ENCODE measurements around the gene JAK2.
"Not testable (repeated sequence)": the region's sequence is repeated elsewhere in the genome, so short reads cannot be mapped to it uniquely, and the experiment has no call there.

Gene JAK2

GRCh38 chr9:4980086-4980727 is 4.9 kb upstream of the JAK2 start:
- no peak for DNase-seq (ENCODE audit: low read depth)

- DNase-seq (ENCODE audit: low read depth): no peak
Observed at GRCh38 chr9:4982721-4983482, 2.2 kb upstream of the JAK2 start.

GRCh38 chr9:4983601-4984165 is 1.4 kb upstream of the JAK2 start:
- DNase-seq (ENCODE audit: low read depth): no peak

- no peak for DNase-seq (ENCODE audit: low read depth)
Observed at GRCh38 chr9:4984171-4984620, 876 bp upstream of the JAK2 start.

GRCh38 chr9:4985386-4986266 is 554 bp downstream of the JAK2 start:
- no peak for DNase-seq (ENCODE audit: low read depth)

GRCh38 chr9:4986296-4986695 is 1.2 kb downstream of the JAK2 start:
- DNase-seq (ENCODE audit: low read depth): no peak

DNA sequence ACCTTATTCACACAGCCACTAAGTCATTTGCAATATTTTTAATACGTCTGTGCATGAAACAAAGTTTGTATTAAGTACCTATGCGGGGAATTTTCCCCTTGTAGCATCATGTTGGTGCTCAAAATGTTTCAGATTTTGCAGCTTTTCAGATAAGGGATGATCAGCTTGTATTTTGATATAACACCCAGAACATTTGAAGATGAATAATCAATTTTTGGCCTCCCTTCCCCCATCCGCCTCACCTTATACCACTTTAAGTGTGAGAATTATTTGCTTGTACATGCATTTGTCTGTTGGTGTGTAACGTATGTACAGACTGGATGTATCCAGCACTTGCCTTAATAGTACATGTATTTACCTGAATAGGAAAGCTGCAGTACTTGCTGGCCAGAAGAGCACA is 1.7 kb downstream of the JAK2 start:
- DNase-seq (ENCODE audit: low read depth): no peak

GRCh38 chr9:4987961-4988421 is 2.9 kb downstream of the JAK2 start:
- no peak for DNase-seq (ENCODE audit: low read depth)

DNA sequence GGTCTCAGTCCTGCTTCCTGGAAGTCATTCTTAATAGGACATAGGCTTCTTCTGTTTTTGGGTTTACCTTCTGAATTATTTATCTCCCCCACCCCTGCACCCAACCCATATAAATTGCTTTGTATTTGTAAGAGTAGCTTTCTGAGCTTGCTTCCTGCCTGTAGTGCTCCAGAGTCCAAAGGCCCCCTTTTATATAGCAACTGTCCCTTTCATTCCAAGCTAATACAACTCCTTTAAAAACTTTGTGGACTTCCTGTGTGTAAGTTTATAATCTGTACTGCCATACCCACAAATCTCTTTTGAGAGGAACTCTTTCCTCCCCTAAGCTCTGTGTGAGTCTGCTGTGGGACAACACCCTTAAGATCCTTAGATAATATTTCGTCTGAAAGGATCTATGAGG is 7.8 kb downstream of the JAK2 start:
- no peak for DNase-seq (ENCODE audit: low read depth)

DNA sequence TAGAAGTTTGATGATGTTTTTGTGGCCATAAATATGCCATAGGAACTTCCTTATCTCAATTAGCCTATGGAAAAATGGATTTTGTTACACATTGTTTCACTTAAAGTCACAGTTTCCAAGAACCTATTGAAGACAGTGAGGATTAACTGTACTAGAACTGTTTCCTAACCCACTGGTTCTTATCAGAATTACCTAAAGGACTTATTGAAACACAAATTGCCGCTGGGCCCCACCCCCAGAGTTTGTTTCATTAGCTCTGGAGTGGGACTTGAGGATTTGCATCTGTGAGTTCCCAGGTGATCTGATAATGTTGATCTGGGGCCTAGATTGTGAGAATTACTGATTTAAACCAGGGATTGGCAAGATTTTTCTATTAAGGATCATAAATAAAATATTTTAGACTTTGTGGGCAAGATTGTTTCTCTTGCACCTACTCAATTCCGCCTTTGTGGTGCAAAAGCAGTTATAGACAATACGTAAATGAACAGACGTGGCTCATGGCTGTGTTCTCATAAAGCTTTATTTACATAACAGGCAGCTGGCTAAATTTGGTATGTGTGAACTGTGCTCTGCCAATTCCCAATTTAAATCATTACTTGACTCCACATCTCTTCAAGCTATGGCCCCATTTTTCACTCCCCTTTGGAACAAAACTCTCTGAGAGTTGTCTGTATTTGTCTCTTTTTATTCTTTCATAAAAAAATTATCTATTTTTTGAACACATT is 9.3 kb downstream of the JAK2 start:
- DNase-seq (ENCODE audit: low read depth): no peak

DNA sequence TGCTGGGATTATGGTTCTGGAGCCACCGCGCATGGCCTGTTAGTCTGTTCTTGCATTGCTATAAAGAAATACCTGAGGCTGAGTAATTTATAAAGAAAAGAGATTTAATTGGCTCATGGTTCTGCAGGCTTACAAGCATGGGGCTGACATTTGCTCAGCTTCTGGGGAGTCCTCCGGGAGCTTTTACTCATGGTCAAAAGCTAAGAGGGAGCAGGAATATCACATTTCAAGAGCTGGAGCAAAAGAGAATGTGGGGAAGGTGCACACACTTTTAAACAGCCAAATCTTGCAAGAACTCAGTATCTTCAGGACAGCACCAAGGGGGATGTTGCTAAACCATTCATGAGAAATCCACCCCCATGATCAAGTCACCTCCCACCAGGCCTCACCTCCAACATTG is 12.1 kb downstream of the JAK2 start:
- DNase-seq (ENCODE audit: low read depth): no peak

GRCh38 chr9:4997631-4998030 is 12.6 kb downstream of the JAK2 start:
- no peak for DNase-seq (ENCODE audit: low read depth)

GRCh38 chr9:5002811-5003210 is 17.7 kb downstream of the JAK2 start:
- peak; percentile 56 for DNase-seq (ENCODE audit: low read depth)

DNA sequence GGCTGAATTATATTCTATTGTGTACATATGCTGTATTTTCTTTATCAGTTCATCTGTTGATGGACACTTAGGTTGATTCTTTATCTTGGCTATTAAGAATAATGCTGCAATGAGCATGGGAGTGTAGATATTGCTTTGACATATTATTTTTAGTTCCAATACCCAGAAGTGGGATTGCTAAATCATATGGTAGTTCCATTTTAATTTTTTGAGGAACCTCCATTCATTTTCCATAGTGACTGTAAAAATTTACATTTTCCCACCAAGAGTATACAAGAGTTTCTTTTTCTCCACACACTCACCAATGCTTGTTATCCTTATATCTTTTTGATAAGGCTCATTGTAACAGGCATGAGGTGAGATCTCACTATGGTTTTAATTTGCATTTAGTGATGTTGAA is 19.4 kb downstream of the JAK2 start:
- no peak for DNase-seq (ENCODE audit: low read depth)

GRCh38 chr9:5008202-5008601 is 23.1 kb downstream of the JAK2 start:
- no peak for DNase-seq (ENCODE audit: low read depth)

GRCh38 chr9:5013374-5013773 is 28.3 kb downstream of the JAK2 start:
- DNase-seq (ENCODE audit: low read depth): no peak

DNA sequence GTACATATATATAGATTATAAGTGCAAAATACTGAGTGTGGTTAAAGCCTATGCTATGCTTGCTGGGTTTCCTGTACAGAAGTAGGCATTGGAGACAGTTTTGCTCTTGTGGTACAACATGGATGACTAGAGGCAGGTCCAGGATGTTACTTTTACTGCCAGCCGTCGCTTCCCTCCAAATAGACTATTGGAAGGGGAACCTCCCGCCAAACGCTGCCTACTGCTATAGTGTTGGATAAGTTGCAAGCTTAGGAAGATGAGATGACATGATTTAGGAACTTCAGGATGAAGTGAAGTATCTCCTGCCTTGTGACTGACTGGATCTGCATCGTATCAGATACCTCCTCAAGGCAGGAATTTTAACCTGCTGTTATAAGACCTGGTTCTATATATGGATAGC is 30.9 kb downstream of the JAK2 start:
- no peak for DNase-seq (ENCODE audit: low read depth)

- no peak for DNase-seq (ENCODE audit: low read depth)
Observed at GRCh38 chr9:5025416-5025815, 40.3 kb downstream of the JAK2 start.

DNA sequence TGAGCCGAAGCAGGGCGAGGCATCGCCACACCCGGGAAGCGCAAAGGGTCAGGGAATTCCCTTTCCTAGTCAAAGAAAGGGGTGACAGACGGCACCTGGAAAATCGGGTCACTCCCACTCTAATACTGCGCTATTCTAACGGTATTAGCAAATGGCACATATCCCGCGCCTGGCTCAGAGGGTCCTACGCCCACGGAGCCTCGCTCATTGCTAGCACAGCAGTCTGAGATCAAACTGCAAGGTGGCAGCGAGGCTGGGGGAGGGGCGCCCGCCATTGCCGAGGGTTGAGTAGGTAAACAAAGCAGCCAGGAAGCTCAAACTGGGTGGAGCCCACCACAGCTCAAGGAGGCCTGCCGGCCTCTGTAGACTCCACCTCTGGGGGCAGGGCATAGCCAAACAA is 46.9 kb downstream of the JAK2 start:
- DNase-seq (ENCODE audit: low read depth): not testable (repeated sequence)

- no peak for DNase-seq (ENCODE audit: low read depth)
Observed at GRCh38 chr9:5040730-5041389, 55.8 kb downstream of the JAK2 start.

Measured in HS-5 (cell line).